Astrocyte of the cerebellum (primary cell): ENCODE measurements around the gene FXYD1.

Experiments
- DNase-seq: peaks from one replicate; pipeline ENCODE4 v3.0.0-alpha.2; 2011; ENCODE audit warnings: low read depth
- H3K4me3 ChIP-seq: 2 replicates; pipeline ENCODE4 v1.5.1; 2011; ENCODE audit warnings: mild to moderate bottlenecking, low read depth, low read length, moderate library complexity
- CTCF ChIP-seq: IDR thresholded peaks from 2 replicates; pipeline ENCODE4 v1.5.1; 2012; ENCODE audit warnings: low read length, low read depth, moderate library complexity, mild to moderate bottlenecking; ENCODE audit errors: missing control alignments
- in situ Hi-C: cut with HindIII; loops from 2 replicates; pipeline ENCODE4 v1.10.0; 2017; ENCODE audit warnings: low sequenced_read_pairs

Gene FXYD1

DNA sequence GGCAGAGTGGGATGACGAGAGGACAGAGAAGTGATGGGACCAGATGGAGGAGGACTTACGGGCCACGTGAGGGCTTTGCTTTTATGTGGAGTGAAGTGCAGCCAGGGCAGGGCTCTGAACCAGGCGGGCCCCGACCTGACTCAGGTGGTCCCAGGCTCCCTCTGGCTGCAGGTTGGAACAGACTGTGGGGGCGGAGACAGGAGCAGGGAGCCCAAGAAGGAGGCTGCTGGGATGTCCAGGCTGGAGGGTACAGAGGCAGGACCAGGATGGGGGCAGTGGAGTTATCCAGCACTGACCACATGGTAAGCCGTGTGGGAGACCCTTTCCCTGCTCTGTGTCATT is 18.0 kb downstream of the FXYD1 start:
- H3K4me3 ChIP-seq = no peak overlapping the region
- DNase-seq = no peak
- in situ Hi-C loops = no loop called here
- no peak for TF ChIP-seq CTCF

- no peak for DNase-seq
Measured at GRCh38 chr19:35157431-35157830, 18.8 kb downstream of the FXYD1 start.

DNA sequence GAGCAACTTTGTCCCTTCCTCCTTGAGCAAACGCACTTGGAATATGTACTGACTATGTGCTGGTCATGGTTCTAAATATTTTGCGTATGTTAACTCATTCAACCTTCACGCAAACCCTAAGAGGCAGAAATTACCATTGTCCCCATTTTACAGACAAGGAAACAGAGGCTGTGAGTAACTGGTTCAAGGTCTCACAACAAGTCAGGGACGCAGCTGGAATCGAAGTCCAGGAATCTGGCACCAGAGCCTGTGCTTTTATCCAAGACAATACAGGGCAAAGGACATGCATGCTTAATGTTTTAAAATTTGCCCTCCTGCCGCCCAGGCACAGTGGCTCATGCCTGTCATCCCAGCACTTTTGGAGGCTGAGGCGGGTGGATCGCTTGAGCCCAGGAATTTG is 21.0 kb downstream of the FXYD1 start:
- TF ChIP-seq CTCF = no peak
- in situ Hi-C loops = no loop called here

More at GRCh38 chr19:35157431-35157830, 18.8 kb downstream of the FXYD1 start:
- TF ChIP-seq CTCF = no peak
- no peak overlapping the region for H3K4me3 ChIP-seq
- in situ Hi-C loops = no loop called here

GRCh38 chr19:35160629-35161433 is 22.2 kb downstream of the FXYD1 start:
- H3K4me3 ChIP-seq = no peak overlapping the region
- no peak for DNase-seq
- in situ Hi-C loops = no loop called here
- TF ChIP-seq CTCF = no peak

More for the DNA sequence above, 21.0 kb downstream of the FXYD1 start:
- no peak overlapping the region for H3K4me3 ChIP-seq
- no peak for DNase-seq

DNA sequence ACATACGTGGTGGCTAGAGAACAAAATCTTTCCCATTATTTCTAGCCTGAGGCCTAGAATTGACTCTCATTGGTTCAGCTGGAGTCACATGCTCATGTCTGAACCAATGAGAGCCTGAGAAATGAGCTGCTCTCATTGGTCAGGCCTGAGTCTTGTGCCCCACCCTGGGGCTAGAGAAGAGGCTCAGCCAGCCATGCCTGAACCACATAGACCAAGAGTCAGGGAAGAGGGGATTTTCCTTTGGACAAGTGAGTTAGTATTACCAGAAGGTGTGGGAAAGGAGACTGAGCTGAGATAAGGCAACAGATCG is 22.8 kb downstream of the FXYD1 start:
- no peak overlapping the region for H3K4me3 ChIP-seq
- TF ChIP-seq CTCF = no peak
- in situ Hi-C loops = no loop called here
- DNase-seq = no peak

DNA sequence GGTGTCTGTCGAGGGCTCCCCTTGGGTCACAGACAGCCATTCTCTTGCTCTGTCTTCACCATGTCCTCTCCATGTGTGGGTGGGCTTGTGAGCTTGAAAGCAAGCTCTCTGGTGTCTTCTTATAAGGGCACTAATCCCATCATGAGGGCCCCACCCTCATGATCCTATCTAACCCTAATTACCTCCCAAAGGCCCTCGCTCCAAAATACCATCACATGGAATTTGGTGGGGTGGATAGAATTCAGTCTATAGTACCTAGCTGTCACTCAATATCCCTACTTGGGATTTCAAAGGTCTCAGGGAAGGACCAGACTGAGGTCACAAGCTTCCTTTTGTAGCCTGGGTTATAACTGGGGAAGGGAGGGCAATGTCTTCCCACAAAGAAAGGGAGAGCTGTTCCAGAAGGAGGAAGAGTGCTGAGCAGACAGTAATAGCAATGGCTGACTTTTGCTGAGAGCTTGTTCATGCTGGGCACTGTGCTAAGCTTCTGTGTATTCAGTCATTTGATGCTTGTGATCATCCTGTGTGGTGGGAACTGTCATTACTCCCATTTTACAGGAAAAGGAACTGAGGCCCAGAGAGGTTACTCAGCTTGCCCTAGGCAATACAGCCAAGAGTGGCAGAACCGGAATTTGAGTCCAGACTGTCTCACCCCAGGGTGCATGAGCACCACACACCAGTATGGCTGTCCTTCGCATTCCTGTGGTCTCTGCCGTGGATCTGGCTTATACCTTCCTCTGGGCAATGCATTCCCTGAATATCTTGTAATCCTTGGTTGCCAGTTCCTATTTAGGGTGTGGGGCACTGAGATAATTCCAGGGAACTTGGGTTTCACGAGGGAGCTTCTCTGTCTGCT is 24.1 kb downstream of the FXYD1 start:
- no peak for TF ChIP-seq CTCF
- peak; percentile 27 for DNase-seq
- H3K4me3 ChIP-seq = no peak overlapping the region
- in situ Hi-C loops = no loop called here
